ENCODE measurements around the gene MAD1L1. TPM values are rescaled to one million over a fixed set of nuclear protein-coding genes. Genes with fewer than 3 reads are reported as not detected.

Gene MAD1L1
- total and polyA plus RNA-seq, 11 donors = 11.1 to 29.7 (median 20.9) TPM

DNA sequence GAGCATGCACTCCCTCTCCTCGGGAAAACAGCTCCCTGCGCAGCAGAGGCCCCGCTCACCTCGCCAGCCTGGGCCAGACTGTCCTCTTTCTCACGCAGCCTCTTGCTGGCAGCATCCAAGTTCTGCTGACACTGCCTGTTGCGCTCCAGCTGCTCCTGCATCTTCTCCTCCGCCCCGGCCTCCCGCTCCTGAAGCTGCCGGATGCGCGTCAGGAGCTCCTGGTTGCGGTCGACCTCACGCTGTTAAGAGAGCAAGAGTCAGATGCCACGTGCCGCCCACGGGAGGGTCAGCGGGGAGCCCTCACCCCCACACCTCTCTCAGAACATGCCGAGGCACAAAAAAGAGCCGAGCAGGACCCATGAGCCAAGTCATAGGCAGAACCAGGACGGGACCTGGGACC lies 10.2 kb downstream of the MAD1L1 start:
- DNase-seq = no peak
- Histone ChIP-seq H3K27me3 (no peaks in the 10 kb centered on the region), H3K9me3 (no peaks in the 10 kb centered on the region)

GRCh38 chr7:2220954-2221353 lies 11.8 kb downstream of the MAD1L1 start:
- peaks cover 0 to 87% (median 50%) of the 10 kb centered on the region in 9 donors for H3K36me3 ChIP-seq
- no peak overlapping the region for H3K27ac ChIP-seq
- H3K27me3 ChIP-seq = no peaks in the 10 kb centered on the region
- no peaks in the 10 kb centered on the region for H3K4me1 ChIP-seq
- 89 to 96% (median 92%) methylated on average over 15 to 17 of the region's 17 CpGs for WGBS, 4 donors
- ATAC-seq (no peak), DNase-seq (no peak)
- H3K9me3 ChIP-seq = no peaks in the 10 kb centered on the region
- H3K4me3 ChIP-seq = no peak overlapping the region
- TF ChIP-seq CTCF (IDR thresholded peaks at IDR 0.05) (no peak), POLR2A (IDR thresholded peaks at IDR 0.05) (no peak)
- intact Hi-C loops (cut with DNase I) = no loop called here

More for the DNA sequence above, 10.2 kb downstream of the MAD1L1 start:
- Histone ChIP-seq H3K27ac (no peak overlapping the region), H3K36me3 (peaks cover 0 to 87% (median 44%) of the 10 kb centered on the region in 9 donors), H3K4me1 (no peaks in the 10 kb centered on the region), H3K4me3 (no peak overlapping the region)
- 92 to 96% (median 95%) methylated on average over 21 to 22 of the region's 22 CpGs for WGBS, 4 donors
- TF ChIP-seq CTCF (IDR thresholded peaks at IDR 0.05) (no peak), POLR2A (IDR thresholded peaks at IDR 0.05) (no peak)
- intact Hi-C loops (cut with DNase I) = no loop called here
- ATAC-seq = no peak

DNA sequence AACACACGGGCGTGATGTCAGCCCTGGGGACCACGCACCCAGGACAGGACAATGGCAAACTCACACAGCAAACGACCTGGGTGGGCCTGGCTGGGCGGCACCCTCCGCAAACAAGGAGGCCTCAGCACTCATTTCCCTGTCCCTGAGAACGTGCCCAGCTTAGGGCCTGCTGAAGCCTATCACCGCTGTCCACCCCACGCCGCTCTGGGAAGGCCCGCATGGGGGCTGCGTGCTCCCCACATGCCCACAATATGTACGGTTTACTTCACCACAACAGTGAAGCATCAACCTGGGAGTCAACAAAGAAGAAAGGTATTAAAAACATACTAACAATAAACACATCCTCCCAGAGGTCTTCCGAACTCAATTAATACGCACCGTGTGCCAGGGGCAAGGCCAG lies 12.2 kb downstream of the MAD1L1 start:
- H3K27me3 ChIP-seq = no peaks in the 10 kb centered on the region
- peaks cover 0 to 87% (median 49%) of the 10 kb centered on the region in 9 donors for H3K36me3 ChIP-seq
- DNase-seq (no peak), ATAC-seq (no peak)
- H3K27ac ChIP-seq = no peak overlapping the region
- no peaks in the 10 kb centered on the region for H3K9me3 ChIP-seq
- TF ChIP-seq CTCF (IDR thresholded peaks at IDR 0.05) (no peak), POLR2A (IDR thresholded peaks at IDR 0.05) (no peak)
- WGBS, 4 donors = 89 to 95% (median 94%) methylated on average over 16 of the region's 16 CpGs
- peaks cover 0 to 2% (median 0%) of the 10 kb centered on the region in 12 donors for H3K4me1 ChIP-seq
- no peak overlapping the region for H3K4me3 ChIP-seq
- intact Hi-C loops (cut with DNase I) = no loop called here

DNA sequence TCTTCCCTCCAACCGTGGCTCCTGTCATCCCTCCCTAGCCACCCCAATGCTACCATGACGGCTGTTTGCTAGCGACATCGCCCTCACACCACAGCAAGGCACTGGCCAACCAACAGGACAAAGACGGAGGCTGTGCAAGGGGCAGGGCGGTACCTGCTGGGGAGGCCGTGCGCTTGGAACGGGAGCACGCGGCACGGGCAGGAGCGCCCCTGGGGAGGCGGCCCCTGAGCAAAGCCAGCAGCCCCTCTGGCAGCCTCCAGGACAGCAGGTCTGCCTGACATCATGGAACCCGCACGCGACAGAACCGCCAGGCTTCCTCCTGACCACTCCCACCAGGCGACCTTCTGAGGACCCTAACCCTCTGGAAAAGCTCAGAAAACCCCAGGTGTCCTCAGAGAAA lies 12.7 kb downstream of the MAD1L1 start:
- DNase-seq (peak in 1 of 5 donors; percentile 35), ATAC-seq (no peak)
- Histone ChIP-seq H3K36me3 (peaks cover 0 to 86% (median 48%) of the 10 kb centered on the region in 9 donors), H3K9me3 (no peaks in the 10 kb centered on the region), H3K27me3 (no peaks in the 10 kb centered on the region), H3K4me3 (no peak overlapping the region), H3K4me1 (peaks cover 0 to 7% (median 0%) of the 10 kb centered on the region in 12 donors), H3K27ac (no peak overlapping the region)
- WGBS, 4 donors = 93 to 96% (median 95%) methylated on average over 17 to 19 of the region's 19 CpGs
- TF ChIP-seq POLR2A (IDR thresholded peaks at IDR 0.05) = no peak
- no peak for TF ChIP-seq CTCF (IDR thresholded peaks at IDR 0.05)
- intact Hi-C loops (cut with DNase I) = no loop called here
